ENCODE results near the gene CMTM7. TPM values are rescaled to one million over a fixed set of nuclear protein-coding genes. Genes with fewer than 3 reads are reported as not detected.

CMTM7 gene
- total and polyA plus RNA-seq, 2 of the 13 experiments (the other 11 are each of a cell fraction or from before 2014, with no cell fraction given), result 20.9 to 21.4 TPM

DNA sequence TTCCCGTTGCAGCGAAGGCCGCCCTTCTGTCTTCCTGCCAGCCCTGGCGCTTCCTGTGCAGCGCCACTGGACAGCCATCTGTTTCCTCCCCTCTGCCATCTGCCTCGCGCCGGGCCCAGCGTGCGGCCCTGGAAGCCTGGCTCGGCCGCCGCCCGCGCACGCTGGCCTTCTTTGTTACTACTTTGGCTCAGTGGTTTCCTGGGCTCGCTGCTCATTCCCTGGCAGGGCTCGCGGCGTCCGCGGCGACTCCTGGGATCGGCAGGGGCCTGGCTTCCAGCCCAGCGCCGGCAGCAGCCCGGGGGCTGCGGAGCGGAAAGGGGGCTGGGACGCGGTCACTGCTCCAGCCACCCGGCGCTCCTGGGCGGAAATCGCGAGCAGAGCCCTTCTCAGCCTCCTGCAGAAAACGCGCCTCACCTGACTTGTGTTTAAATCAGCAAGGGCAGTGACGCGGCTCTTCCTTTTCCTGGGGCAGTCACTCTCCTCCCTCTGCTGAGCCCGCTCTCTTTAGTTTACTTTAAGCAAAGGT, 10.0 kb downstream of the CMTM7 start (continued):
- TF ChIP-seq ZNF609 (CRISPR knock-in tag; IDR thresholded peaks at IDR 0.05; ENCODE audit: borderline replicate concordance) (peak; percentile 35; the same call in 1 of the 2 replicates), ZNF12 (CRISPR knock-in tag; IDR thresholded peaks at IDR 0.05) (0 out of 2 replicates have a peak, but pooled peaks have one; percentile 42), ZNF350 (CRISPR knock-in tag; IDR thresholded peaks at IDR 0.05; ENCODE audit: borderline replicate concordance, low read depth) (peak; percentile 44; the same call in 1 of the 2 replicates), ZNF230 (CRISPR knock-in tag; IDR thresholded peaks at IDR 0.05) (peak; percentile 85; the same call in 1 of the 2 replicates), ZMAT3 (CRISPR knock-in tag; conservative IDR thresholded peaks at IDR 0.05) (peak; percentile 84), JUNB (CRISPR knock-in tag; IDR thresholded peaks at IDR 0.05; ENCODE audit: borderline replicate concordance) (no peak), KMT2A (CRISPR knock-in tag; IDR thresholded peaks at IDR 0.05) (peak; percentile 95), ZNF260 (CRISPR knock-in tag; IDR thresholded peaks at IDR 0.05; ENCODE audit: borderline replicate concordance, low read depth) (no peak), CC2D1A (CRISPR knock-in tag; IDR thresholded peaks at IDR 0.05) (no peak), SOX6 (IDR thresholded peaks at IDR 0.05) (no peak), SOX6 (CRISPR knock-in tag; IDR thresholded peaks at IDR 0.05) (peak; percentile 67), RNF219 (CRISPR knock-in tag; IDR thresholded peaks at IDR 0.05) (no peak), MIXL1 (CRISPR knock-in tag; IDR thresholded peaks at IDR 0.05) (peak; percentile 32; the same call in 1 of the 2 replicates), ZNF709 (CRISPR knock-in tag; IDR thresholded peaks at IDR 0.05) (peak; percentile 69), UBTF (CRISPR knock-in tag; IDR thresholded peaks at IDR 0.05) (peak; percentile 98), MTA3 (CRISPR knock-in tag; IDR thresholded peaks at IDR 0.05) (no peak)
- TF ChIP-seq, protein P1, sequence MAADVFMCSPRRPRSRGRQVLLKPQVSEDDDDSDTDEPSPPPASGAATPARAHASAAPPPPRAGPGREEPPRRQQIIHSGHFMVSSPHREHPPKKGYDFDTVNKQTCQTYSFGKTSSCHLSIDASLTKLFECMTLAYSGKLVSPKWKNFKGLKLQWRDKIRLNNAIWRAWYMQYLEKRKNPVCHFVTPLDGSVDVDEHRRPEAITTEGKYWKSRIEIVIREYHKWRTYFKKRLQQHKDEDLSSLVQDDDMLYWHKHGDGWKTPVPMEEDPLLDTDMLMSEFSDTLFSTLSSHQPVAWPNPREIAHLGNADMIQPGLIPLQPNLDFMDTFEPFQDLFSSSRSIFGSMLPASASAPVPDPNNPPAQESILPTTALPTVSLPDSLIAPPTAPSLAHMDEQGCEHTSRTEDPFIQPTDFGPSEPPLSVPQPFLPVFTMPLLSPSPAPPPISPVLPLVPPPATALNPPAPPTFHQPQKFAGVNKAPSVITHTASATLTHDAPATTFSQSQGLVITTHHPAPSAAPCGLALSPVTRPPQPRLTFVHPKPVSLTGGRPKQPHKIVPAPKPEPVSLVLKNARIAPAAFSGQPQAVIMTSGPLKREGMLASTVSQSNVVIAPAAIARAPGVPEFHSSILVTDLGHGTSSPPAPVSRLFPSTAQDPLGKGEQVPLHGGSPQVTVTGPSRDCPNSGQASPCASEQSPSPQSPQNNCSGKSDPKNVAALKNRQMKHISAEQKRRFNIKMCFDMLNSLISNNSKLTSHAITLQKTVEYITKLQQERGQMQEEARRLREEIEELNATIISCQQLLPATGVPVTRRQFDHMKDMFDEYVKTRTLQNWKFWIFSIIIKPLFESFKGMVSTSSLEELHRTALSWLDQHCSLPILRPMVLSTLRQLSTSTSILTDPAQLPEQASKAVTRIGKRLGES (CRISPR knock-in tag; IDR thresholded peaks at IDR 0.05; ENCODE audit: borderline replicate concordance), result no peak
